ENCODE data around the gene NOL6.
"Not testable (repeated sequence)": the region's sequence is repeated elsewhere in the genome, so short reads cannot be mapped to it uniquely, and the experiment has no call there.

Gene NOL6

GRCh38 chr9:33431420-33431819 lies 42.3 kb downstream of the NOL6 start:
- in situ Hi-C loops (cut with HindIII; ENCODE audit: low pct_ligation_motif_present, low sequenced_read_pairs) = no loop called here
- H3K36me3 ChIP-seq (replicated peaks) = no peaks in the 10 kb centered on the region

GRCh38 chr9:33430942-33431341 lies 42.8 kb downstream of the NOL6 start:
- Histone ChIP-seq H3K27me3 (replicated peaks) (peaks cover 8% of the 10 kb centered on the region), H3K27ac (no peak overlapping the region), H3K36me3 (replicated peaks) (no peaks in the 10 kb centered on the region), H3K4me3 (ENCODE audit: low read depth, low read length) (no peak overlapping the region)
- no peak for DNase-seq
- in situ Hi-C loops (cut with HindIII; ENCODE audit: low pct_ligation_motif_present, low sequenced_read_pairs) = no loop called here
- TF ChIP-seq CTCF (IDR thresholded peaks at IDR 0.05; ENCODE audit: low read depth, low read length, missing control alignments) = no peak

More at GRCh38 chr9:33431420-33431819, 42.3 kb downstream of the NOL6 start:
- no peak for DNase-seq
- Histone ChIP-seq H3K27ac (no peak overlapping the region), H3K4me3 (ENCODE audit: low read depth, low read length) (no peak overlapping the region), H3K27me3 (replicated peaks) (peaks cover 8% of the 10 kb centered on the region)
- TF ChIP-seq CTCF (IDR thresholded peaks at IDR 0.05; ENCODE audit: low read depth, low read length, missing control alignments) = no peak

DNA sequence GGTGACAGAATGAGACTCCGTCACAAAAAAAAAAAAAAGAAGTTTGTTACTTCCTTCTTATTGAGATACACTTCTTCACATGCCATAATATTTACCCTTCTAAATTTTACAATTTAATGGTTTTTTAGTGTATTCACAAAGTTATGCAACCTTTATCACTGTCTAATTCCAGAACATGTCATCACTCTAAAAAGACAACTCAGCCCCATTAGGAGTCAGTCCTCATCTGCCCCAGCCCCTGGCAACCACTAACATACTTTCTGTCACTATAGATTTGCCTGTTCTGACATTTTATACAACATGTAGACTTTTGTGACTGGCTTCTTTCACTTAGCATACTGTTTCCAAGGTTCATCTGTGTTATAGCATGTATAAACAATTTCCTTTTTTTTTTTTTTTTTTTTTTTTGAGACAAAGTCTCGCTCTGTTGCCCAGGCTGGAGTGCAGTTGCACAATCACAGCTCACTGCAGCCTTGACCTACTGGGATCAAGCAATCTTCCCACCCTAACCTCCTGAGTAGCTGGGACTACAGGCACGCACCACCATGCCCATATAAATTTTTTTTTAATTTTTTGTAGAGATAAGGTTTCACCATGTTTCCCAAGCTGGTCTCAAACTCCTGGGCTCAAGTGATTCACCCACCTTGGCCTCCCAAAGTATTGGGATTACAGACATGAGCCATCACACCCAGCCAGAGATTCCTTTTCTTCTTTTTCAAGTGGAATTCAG lies 44.3 kb downstream of the NOL6 start:
- H3K4me3 ChIP-seq (ENCODE audit: low read depth, low read length) = no peak overlapping the region
- no peak for TF ChIP-seq CTCF (IDR thresholded peaks at IDR 0.05; ENCODE audit: low read depth, low read length, missing control alignments)
- H3K27ac ChIP-seq = no peak overlapping the region
- H3K36me3 ChIP-seq (replicated peaks) = no peaks in the 10 kb centered on the region
- in situ Hi-C loops (cut with HindIII; ENCODE audit: low pct_ligation_motif_present, low sequenced_read_pairs) = no loop called here
- DNase-seq = no peak
- H3K27me3 ChIP-seq (replicated peaks) = no peaks in the 10 kb centered on the region

- H3K27me3 ChIP-seq (replicated peaks) = no peaks in the 10 kb centered on the region
- H3K4me3 ChIP-seq (ENCODE audit: low read depth, low read length) = no peak overlapping the region
- H3K27ac ChIP-seq = no peak overlapping the region
- DNase-seq = no peak
- H3K36me3 ChIP-seq (replicated peaks) = no peaks in the 10 kb centered on the region
- no peak for TF ChIP-seq CTCF (IDR thresholded peaks at IDR 0.05; ENCODE audit: low read depth, low read length, missing control alignments)
- in situ Hi-C loops (cut with HindIII; ENCODE audit: low pct_ligation_motif_present, low sequenced_read_pairs) = no loop called here
Measured at GRCh38 chr9:33426843-33427293, 46.9 kb downstream of the NOL6 start.

DNA sequence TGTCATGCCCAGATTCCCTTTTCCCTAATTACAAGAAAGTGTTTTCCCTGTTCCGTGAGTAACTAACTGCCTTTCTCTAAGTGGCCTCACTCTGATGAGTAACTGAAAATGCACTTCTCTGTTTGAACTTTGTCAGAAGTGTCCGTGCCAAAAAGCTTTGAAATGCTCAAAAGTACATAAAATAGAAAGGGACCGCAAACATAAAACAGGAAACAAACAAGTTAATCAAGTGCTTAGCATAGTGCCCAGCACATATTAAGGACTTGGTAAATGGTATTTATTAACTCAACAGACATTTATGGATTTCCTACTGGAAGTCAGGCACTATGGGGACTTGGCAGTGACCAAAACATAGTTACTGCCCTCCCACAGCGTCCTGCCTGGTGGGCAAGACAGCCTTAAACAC lies 48.6 kb downstream of the NOL6 start:
- Histone ChIP-seq H3K27me3 (replicated peaks) (no peaks in the 10 kb centered on the region), H3K4me3 (ENCODE audit: low read depth, low read length) (no peak overlapping the region), H3K36me3 (replicated peaks) (no peaks in the 10 kb centered on the region), H3K27ac (no peak overlapping the region)
- TF ChIP-seq CTCF (IDR thresholded peaks at IDR 0.05; ENCODE audit: low read depth, low read length, missing control alignments) = no peak
- DNase-seq = no peak
- in situ Hi-C loops (cut with HindIII; ENCODE audit: low pct_ligation_motif_present, low sequenced_read_pairs) = no loop called here

DNA sequence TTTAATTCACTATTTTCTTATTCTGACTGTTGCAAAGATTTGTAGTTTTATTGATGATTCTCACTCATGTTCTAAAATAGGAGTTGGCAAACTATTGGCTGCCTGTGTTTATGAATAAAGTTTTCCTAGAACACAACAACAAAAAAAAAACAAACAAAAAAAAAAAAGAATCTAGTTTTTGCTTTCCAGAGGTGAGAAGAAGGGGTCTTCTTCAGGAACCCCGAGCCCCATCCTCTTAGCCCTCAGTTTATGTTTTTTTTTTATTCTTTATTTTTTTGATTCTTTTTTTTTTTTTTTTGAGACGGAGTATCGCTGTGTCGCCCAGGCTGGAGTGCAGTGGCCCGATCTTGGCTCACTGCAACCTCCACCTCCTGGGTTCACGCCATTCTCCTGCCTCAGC lies 49.2 kb downstream of the NOL6 start:
- H3K4me3 ChIP-seq (ENCODE audit: low read depth, low read length); in situ Hi-C loops (cut with HindIII; ENCODE audit: low pct_ligation_motif_present, low sequenced_read_pairs); H3K36me3 ChIP-seq (replicated peaks); H3K27me3 ChIP-seq (replicated peaks); DNase-seq; H3K27ac ChIP-seq: not testable (repeated sequence)

- H3K27ac ChIP-seq; H3K36me3 ChIP-seq (replicated peaks); DNase-seq; H3K27me3 ChIP-seq (replicated peaks); in situ Hi-C loops (cut with HindIII; ENCODE audit: low pct_ligation_motif_present, low sequenced_read_pairs); H3K4me3 ChIP-seq (ENCODE audit: low read depth, low read length): not testable (repeated sequence)
Measured at GRCh38 chr9:33424043-33424442, 49.7 kb downstream of the NOL6 start.

Measured in brain microvascular endothelial cell (primary cell).